ENCODE measurements around the gene HEG1. TPM values are rescaled to one million over a fixed set of nuclear protein-coding genes. Genes with fewer than 3 reads are reported as not detected.

HEG1 gene
- total RNA-seq, 3 donors from 2014 or later (not counting 1 experiment from before 2014, with no cell fraction given) = 52.1 to 83.5 (median 68.1) TPM

GRCh38 chr3:125072749-125073389 lies 17.1 kb upstream of the HEG1 start:
- Mint-ChIP-seq H3K4me3 (no peak overlapping the region), H3K4me1 (peaks cover 36 to 37% of the 10 kb centered on the region in 2 donors), H3K27ac (no peak overlapping the region), H3K36me3 (no peaks in the 10 kb centered on the region), H3K9me3 (no peaks in the 10 kb centered on the region), H3K27me3 (ENCODE audit: low read depth in 2 of 2) (no peaks in the 10 kb centered on the region)
- no peak for ATAC-seq
- TF ChIP-seq CTCF (IDR thresholded peaks at IDR 0.05) = no peak
- intact Hi-C loops (cut with micrococcal nuclease) = no loop called here
- no peak overlapping the region for H3K4me3 ChIP-seq (ENCODE audit: low read length)
- no peaks in the 10 kb centered on the region for H3K9me3 ChIP-seq (ENCODE audit: control insufficient read depth, insufficient read depth, low read length)
- H3K36me3 ChIP-seq (ENCODE audit: control insufficient read depth, insufficient read depth, low read length) = no peaks in the 10 kb centered on the region
- peaks cover 29% of the 10 kb centered on the region for H3K4me1 ChIP-seq (ENCODE audit: control insufficient read depth, insufficient read depth, low read length)
- no peaks in the 10 kb centered on the region for H3K27me3 ChIP-seq (ENCODE audit: control insufficient read depth, insufficient read depth, low read length)
- DNase-seq = no peak
- WGBS (ENCODE audit: insufficient coverage) = 87% methylated on average over 4 of the region's 4 CpGs
- no peak overlapping the region for H3K27ac ChIP-seq (ENCODE audit: low read length)

- no peaks in the 10 kb centered on the region for H3K27me3 Mint-ChIP-seq (ENCODE audit: low read depth in 2 of 2)
- H3K9me3 ChIP-seq (ENCODE audit: control insufficient read depth, insufficient read depth, low read length) = no peaks in the 10 kb centered on the region
- H3K9me3 Mint-ChIP-seq = no peaks in the 10 kb centered on the region
These were observed 16.5 kb upstream of the HEG1 start for GRCh38 chr3:125072301-125072700.

GRCh38 chr3:125069968-125070745 lies 14.4 kb upstream of the HEG1 start:
- Histone ChIP-seq H3K4me3 (ENCODE audit: low read length) (no peak overlapping the region), H3K27ac (ENCODE audit: low read length) (no peak overlapping the region), H3K36me3 (ENCODE audit: control insufficient read depth, insufficient read depth, low read length) (no peaks in the 10 kb centered on the region), H3K27me3 (ENCODE audit: control insufficient read depth, insufficient read depth, low read length) (no peaks in the 10 kb centered on the region), H3K4me1 (ENCODE audit: control insufficient read depth, insufficient read depth, low read length) (peaks cover 15% of the 10 kb centered on the region), H3K9me3 (ENCODE audit: control insufficient read depth, insufficient read depth, low read length) (no peaks in the 10 kb centered on the region)
- intact Hi-C loops (cut with micrococcal nuclease) = no loop called here
- DNase-seq (no peak), ATAC-seq (no peak)
- Mint-ChIP-seq H3K4me3 (no peak overlapping the region), H3K27ac (peak overlapping the region in 1 of 2 donors; percentile 22), H3K9me3 (no peaks in the 10 kb centered on the region), H3K36me3 (no peaks in the 10 kb centered on the region), H3K27me3 (ENCODE audit: low read depth in 2 of 2) (no peaks in the 10 kb centered on the region), H3K4me1 (peaks cover 12 to 16% of the 10 kb centered on the region in 2 donors)
- no peak for TF ChIP-seq CTCF (IDR thresholded peaks at IDR 0.05)
- WGBS (ENCODE audit: insufficient coverage) = 93% methylated on average over 6 of the region's 7 CpGs

More at GRCh38 chr3:125072301-125072700, 16.5 kb upstream of the HEG1 start:
- Histone ChIP-seq H3K4me1 (ENCODE audit: control insufficient read depth, insufficient read depth, low read length) (peaks cover 29% of the 10 kb centered on the region), H3K27me3 (ENCODE audit: control insufficient read depth, insufficient read depth, low read length) (no peaks in the 10 kb centered on the region), H3K36me3 (ENCODE audit: control insufficient read depth, insufficient read depth, low read length) (no peaks in the 10 kb centered on the region), H3K27ac (ENCODE audit: low read length) (no peak overlapping the region), H3K4me3 (ENCODE audit: low read length) (no peak overlapping the region)
- Mint-ChIP-seq H3K27ac (no peak overlapping the region), H3K4me1 (peaks cover 31 to 32% of the 10 kb centered on the region in 2 donors), H3K4me3 (no peak overlapping the region), H3K36me3 (no peaks in the 10 kb centered on the region)
- ATAC-seq = no peak
- DNase-seq = no peak
- intact Hi-C loops (cut with micrococcal nuclease) = no loop called here
- TF ChIP-seq CTCF (IDR thresholded peaks at IDR 0.05) = no peak

Measured in natural killer cell (primary cell).